Keratinocyte (primary cell): Measurements from ENCODE around the gene R3HDM2.

ENCODE experiments used
- CTCF ChIP-seq, 3 experiments: IDR thresholded peaks in 1 of 3; conservative IDR thresholded peaks in 1 of 3; optimal IDR thresholded peaks in 1 of 3; 2 replicates in 2 of 3; 3 replicates in 1 of 3; pipeline versions ENCODE3 to v1.5.1; 2011; ENCODE audit warnings: low read length in 3 of 3, mild to moderate bottlenecking in 3 of 3, moderate library complexity in 2 of 3, control low read depth in 1 of 3, inconsistent platforms in 1 of 3; ENCODE audit not compliant: insufficient read depth in 2 of 3; ENCODE audit errors: extremely low read depth in 1 of 3
- EZH2 ChIP-seq: IDR thresholded peaks from one replicate; pipeline ENCODE4 v1.6.1; 2012; ENCODE audit warnings: inconsistent platforms, mild to moderate bottlenecking, low read length, moderate library complexity

- TF ChIP-seq CTCF (optimal IDR thresholded peaks at IDR 0.05 in 1 of 3, IDR thresholded peaks at IDR 0.05 in 1 of 3, conservative IDR thresholded peaks at IDR 0.05 in 1 of 3; ENCODE audit: extremely low read depth in 1 of 3, insufficient read depth in 2 of 3, low read length in 3 of 3) (no peak), EZH2 (no peak)
Observed at GRCh38 chr12:57352166-57352565, 78.7 kb downstream of the R3HDM2 start.
